A549 (cell line): ENCODE data around the gene RNF133.

Experiments
- CBX8 ChIP-seq: fragments of 200-600 bp; sonication (generic); IDR thresholded peaks from 2 replicates; pipeline ENCODE4 v1.6.1; 2016
- CEBPB ChIP-seq, 2 experiments: fragments of >200 bp in 1 of 2; sonication (Bioruptor Twin) in 1 of 2; formaldehyde crosslinking in 1 of 2; IDR thresholded peaks; 2 replicates each; pipeline ENCODE4 v1.6.1; 2012 to 2016
- ESRRA ChIP-seq: fragments of 150-350 bp; IDR thresholded peaks from 2 replicates; pipeline ENCODE4 v1.6.1; 2014; ENCODE audit warnings: mild to moderate bottlenecking, low read length, borderline replicate concordance
- HDAC2 ChIP-seq: fragments of 200-600 bp; sonication (generic); IDR thresholded peaks from 2 replicates; pipeline ENCODE4 v1.6.1; 2016
- RAD21 ChIP-seq, 2 experiments: fragments of >200 bp in 1 of 2; sonication (Bioruptor Twin) in 1 of 2; formaldehyde crosslinking in 1 of 2; IDR thresholded peaks in 1 of 2; conservative IDR thresholded peaks in 1 of 2; 2 replicates in 1 of 2; 3 replicates in 1 of 2; pipeline ENCODE4 v1.6.1; 2012 to 2018; ENCODE audit warnings: inconsistent platforms in 1 of 2
- RFX5 ChIP-seq: fragments of 450-650 bp; IDR thresholded peaks from 2 replicates; pipeline ENCODE4 v1.7.1; 2014; ENCODE audit warnings: antibody characterized with exemption, mild to moderate bottlenecking, moderate library complexity

GRCh38 chr7:122688400-122688998 lies 10.4 kb downstream of the RNF133 start:
- TF ChIP-seq ESRRA (no peak), CBX8 (no peak), RAD21 (conservative IDR thresholded peaks at IDR 0.05 in 1 of 2, IDR thresholded peaks at IDR 0.05 in 1 of 2) (no peak), HDAC2 (no peak), RFX5 (no peak), CEBPB (IDR thresholded peaks at IDR 0.05) (no peak)
